Upper lobe of left lung (tissue), 4 donors: ENCODE results near the gene IL37.

Source experiments
- EP300 ChIP-seq, 4 donors: sonication (generic); formaldehyde crosslinking; IDR thresholded peaks; one replicate each; pipeline ENCODE4 v1.5.1; 2017; ENCODE audit warnings: antibody characterized with exemption in 4 of 4, control low read depth in 2 of 4
- POLR2A ChIP-seq, 4 donors: fragments of 450-650 bp; IDR thresholded peaks; one replicate each; pipeline ENCODE4 v1.5.1; 2016 to 2017; ENCODE audit warnings: antibody characterized with exemption in 4 of 4, mild to moderate bottlenecking in 2 of 4
- POLR2AphosphoS5 ChIP-seq, 2 donors: sonication (generic); formaldehyde crosslinking; IDR thresholded peaks; one replicate each; pipeline ENCODE4 v1.5.1; 2017; ENCODE audit warnings: antibody characterized with exemption in 2 of 2
- TF ChIP-seq, protein P1 (sequence below), 6 experiments: fragments of 450-650 bp in 4 of 6; fragments of 200-600 bp in 2 of 6; sonication (generic) in 2 of 6; IDR thresholded peaks; one replicate each; pipeline ENCODE4 v1.5.1; 2016 to 2019; ENCODE audit warnings: antibody characterized with exemption in 6 of 6

DNA sequence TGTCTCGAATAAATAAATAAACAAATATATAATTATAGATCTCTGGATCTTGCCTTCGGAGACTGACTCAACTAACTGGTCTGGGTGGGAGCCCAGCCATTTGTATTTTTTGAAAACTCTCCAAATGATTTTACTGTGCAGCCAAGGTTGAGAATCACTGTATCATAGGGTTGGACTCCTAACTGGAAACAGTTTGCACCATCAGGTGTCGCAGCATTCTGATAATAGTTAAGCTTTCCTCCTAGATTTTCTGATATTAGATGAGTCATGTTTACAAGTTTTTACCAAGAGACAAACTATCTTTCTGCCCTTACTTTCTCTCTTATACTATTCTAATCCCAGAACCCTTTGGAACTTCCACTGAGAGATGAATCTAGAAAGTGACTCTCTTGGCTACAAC, 16.8 kb downstream of the IL37 start:
- TF ChIP-seq, protein P1, sequence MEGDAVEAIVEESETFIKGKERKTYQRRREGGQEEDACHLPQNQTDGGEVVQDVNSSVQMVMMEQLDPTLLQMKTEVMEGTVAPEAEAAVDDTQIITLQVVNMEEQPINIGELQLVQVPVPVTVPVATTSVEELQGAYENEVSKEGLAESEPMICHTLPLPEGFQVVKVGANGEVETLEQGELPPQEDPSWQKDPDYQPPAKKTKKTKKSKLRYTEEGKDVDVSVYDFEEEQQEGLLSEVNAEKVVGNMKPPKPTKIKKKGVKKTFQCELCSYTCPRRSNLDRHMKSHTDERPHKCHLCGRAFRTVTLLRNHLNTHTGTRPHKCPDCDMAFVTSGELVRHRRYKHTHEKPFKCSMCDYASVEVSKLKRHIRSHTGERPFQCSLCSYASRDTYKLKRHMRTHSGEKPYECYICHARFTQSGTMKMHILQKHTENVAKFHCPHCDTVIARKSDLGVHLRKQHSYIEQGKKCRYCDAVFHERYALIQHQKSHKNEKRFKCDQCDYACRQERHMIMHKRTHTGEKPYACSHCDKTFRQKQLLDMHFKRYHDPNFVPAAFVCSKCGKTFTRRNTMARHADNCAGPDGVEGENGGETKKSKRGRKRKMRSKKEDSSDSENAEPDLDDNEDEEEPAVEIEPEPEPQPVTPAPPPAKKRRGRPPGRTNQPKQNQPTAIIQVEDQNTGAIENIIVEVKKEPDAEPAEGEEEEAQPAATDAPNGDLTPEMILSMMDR (IDR thresholded peaks at IDR 0.05): no peak
- TF ChIP-seq POLR2AphosphoS5 (IDR thresholded peaks at IDR 0.05) (no peak), POLR2A (IDR thresholded peaks at IDR 0.05) (no peak), EP300 (IDR thresholded peaks at IDR 0.05) (no peak)
